ENCODE results near the gene IFNGR2.

- TF ChIP-seq CTCF (tag by site-specific recombination; IDR thresholded peaks at IDR 0.05) (no peak), KLF10 (tag by site-specific recombination; IDR thresholded peaks at IDR 0.05) (no peak), TCF7L2 (IDR thresholded peaks at IDR 0.05; ENCODE audit: borderline replicate concordance, low read depth, low read length) (no peak), ZNF747 (tag by site-specific recombination; IDR thresholded peaks at IDR 0.05) (no peak), ZNF449 (tag by site-specific recombination; IDR thresholded peaks at IDR 0.05) (no peak), REST (tag by site-specific recombination; IDR thresholded peaks at IDR 0.05) (no peak)
Observed at GRCh38 chr21:33395891-33396331, 7.3 kb upstream of the IFNGR2 start.
